ENCODE data around the gene ENHO. TPM values are rescaled to one million over a fixed set of nuclear protein-coding genes. Genes with fewer than 3 reads are reported as not detected.

Gene ENHO
- polyA plus RNA-seq, 3 donors: 2.3 to 3.2 (median 2.7) TPM

DNA sequence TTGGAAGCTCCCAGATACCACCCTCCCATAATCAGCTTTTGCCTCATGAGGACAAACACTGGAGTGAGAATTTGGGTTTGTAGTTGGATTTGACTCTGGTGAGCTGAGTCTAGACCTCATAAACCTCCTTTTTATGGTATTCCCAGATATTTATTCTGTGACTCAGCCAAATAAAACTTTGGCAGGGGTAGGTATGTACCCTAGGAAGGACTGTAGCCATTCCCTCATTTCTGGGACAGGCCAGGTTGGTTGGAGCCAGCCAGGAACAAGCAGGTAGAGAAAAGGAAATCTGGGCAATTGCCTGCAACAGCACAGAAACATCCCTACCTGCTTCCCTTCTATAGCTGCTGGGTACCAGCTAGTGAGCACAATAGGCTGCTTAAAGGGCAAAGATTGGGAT, 19.4 kb downstream of the ENHO start:
- Histone ChIP-seq H3K4me3 (replicated peaks in 1 of 3; ENCODE audit: low read depth in 2 of 3, low read length in 3 of 3) (no peak overlapping the region), H3K27me3 (ENCODE audit: control insufficient read depth in 2 of 2, insufficient read depth in 2 of 2, low read length in 2 of 2) (no peaks in the 10 kb centered on the region), H3K9me3 (replicated peaks in 1 of 2; ENCODE audit: control insufficient read depth in 1 of 2, insufficient read depth in 1 of 2, low read length in 2 of 2) (no peaks in the 10 kb centered on the region), H2AFZ (ENCODE audit: insufficient read depth, low read depth, low read length, poor library complexity, severe bottlenecking) (no peak overlapping the region), H3K27ac (ENCODE audit: low read depth in 1 of 2, low read length in 2 of 2) (no peak overlapping the region), H3K9ac (ENCODE audit: insufficient read depth, low read length, poor library complexity, severe bottlenecking) (no peak overlapping the region), H3K79me2 (ENCODE audit: insufficient read depth, low read length) (no peaks in the 10 kb centered on the region), H3K4me2 (replicated peaks; ENCODE audit: extremely low read depth, low read length, poor library complexity, severe bottlenecking) (no peak overlapping the region), H3K4me1 (ENCODE audit: control insufficient read depth in 1 of 2, insufficient read depth in 2 of 2, low read length in 2 of 2) (no peaks in the 10 kb centered on the region), H4K20me1 (ENCODE audit: insufficient read depth, low read length) (no peaks in the 10 kb centered on the region), H3K36me3 (replicated peaks in 1 of 2; ENCODE audit: control insufficient read depth in 1 of 2, insufficient read depth in 2 of 2, low read length in 2 of 2) (no peaks in the 10 kb centered on the region)
- intact Hi-C loops (cut with micrococcal nuclease): no loop called here
- H3K4me1 Mint-ChIP-seq: peaks cover 2% of the 10 kb centered on the region
- H3K27me3 Mint-ChIP-seq (ENCODE audit: low read depth in 3 of 3): peaks cover 3 to 8% (median 7%) of the 10 kb centered on the region in 3 donors
- TF ChIP-seq, protein P1, sequence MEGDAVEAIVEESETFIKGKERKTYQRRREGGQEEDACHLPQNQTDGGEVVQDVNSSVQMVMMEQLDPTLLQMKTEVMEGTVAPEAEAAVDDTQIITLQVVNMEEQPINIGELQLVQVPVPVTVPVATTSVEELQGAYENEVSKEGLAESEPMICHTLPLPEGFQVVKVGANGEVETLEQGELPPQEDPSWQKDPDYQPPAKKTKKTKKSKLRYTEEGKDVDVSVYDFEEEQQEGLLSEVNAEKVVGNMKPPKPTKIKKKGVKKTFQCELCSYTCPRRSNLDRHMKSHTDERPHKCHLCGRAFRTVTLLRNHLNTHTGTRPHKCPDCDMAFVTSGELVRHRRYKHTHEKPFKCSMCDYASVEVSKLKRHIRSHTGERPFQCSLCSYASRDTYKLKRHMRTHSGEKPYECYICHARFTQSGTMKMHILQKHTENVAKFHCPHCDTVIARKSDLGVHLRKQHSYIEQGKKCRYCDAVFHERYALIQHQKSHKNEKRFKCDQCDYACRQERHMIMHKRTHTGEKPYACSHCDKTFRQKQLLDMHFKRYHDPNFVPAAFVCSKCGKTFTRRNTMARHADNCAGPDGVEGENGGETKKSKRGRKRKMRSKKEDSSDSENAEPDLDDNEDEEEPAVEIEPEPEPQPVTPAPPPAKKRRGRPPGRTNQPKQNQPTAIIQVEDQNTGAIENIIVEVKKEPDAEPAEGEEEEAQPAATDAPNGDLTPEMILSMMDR (IDR thresholded peaks at IDR 0.05): no peak
- H3K27ac Mint-ChIP-seq: no peak overlapping the region
- H3K4me3 Mint-ChIP-seq: no peak overlapping the region
- no peak for DNase-seq
- H3K9me3 Mint-ChIP-seq: no peaks in the 10 kb centered on the region
- no peaks in the 10 kb centered on the region for H3K36me3 Mint-ChIP-seq

DNA sequence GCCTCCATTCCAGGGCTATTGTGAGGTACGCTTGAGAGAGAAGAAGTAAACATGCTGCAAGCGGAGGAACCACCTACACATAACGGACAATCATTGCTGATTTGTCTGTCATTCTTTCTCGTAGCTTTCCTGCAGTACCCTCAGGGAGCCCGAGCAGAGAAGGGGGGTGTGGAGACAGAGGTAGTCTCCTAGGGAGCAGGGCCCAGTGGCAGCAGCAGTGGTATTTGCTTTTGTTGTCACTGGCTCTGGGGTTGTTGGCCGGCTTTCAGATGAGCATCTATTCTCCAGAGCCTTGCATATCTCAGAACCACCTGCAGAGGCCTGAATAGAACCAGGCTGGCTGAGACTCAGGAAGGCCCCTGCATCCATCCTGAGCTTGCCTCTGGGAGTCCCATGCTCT, 19.9 kb downstream of the ENHO start:
- H4K20me1 ChIP-seq (ENCODE audit: insufficient read depth, low read length): no peaks in the 10 kb centered on the region
- H3K9me3 Mint-ChIP-seq: no peaks in the 10 kb centered on the region
- no peaks in the 10 kb centered on the region for H3K36me3 Mint-ChIP-seq
- intact Hi-C loops (cut with micrococcal nuclease): no loop called here
- no peak overlapping the region for H3K4me3 ChIP-seq (replicated peaks in 1 of 3; ENCODE audit: low read depth in 2 of 3, low read length in 3 of 3)
- no peak for DNase-seq
- H3K27me3 ChIP-seq (ENCODE audit: control insufficient read depth in 2 of 2, insufficient read depth in 2 of 2, low read length in 2 of 2): no peaks in the 10 kb centered on the region
- H3K27me3 Mint-ChIP-seq (ENCODE audit: low read depth in 3 of 3): peaks cover 3 to 8% (median 7%) of the 10 kb centered on the region in 3 donors
- no peaks in the 10 kb centered on the region for H3K79me2 ChIP-seq (ENCODE audit: insufficient read depth, low read length)
- 100% methylated on average over 1 of the region's 6 CpGs for WGBS (ENCODE audit: insufficient coverage)
- no peak overlapping the region for H3K27ac Mint-ChIP-seq
- H3K9ac ChIP-seq (ENCODE audit: insufficient read depth, low read length, poor library complexity, severe bottlenecking): no peak overlapping the region
- no peaks in the 10 kb centered on the region for H3K9me3 ChIP-seq (replicated peaks in 1 of 2; ENCODE audit: control insufficient read depth in 1 of 2, insufficient read depth in 1 of 2, low read length in 2 of 2)
- peaks cover 2% of the 10 kb centered on the region for H3K4me1 Mint-ChIP-seq
- no peak overlapping the region for H3K4me3 Mint-ChIP-seq
- no peaks in the 10 kb centered on the region for H3K4me1 ChIP-seq (ENCODE audit: control insufficient read depth in 1 of 2, insufficient read depth in 2 of 2, low read length in 2 of 2)
- no peaks in the 10 kb centered on the region for H3K36me3 ChIP-seq (replicated peaks in 1 of 2; ENCODE audit: control insufficient read depth in 1 of 2, insufficient read depth in 2 of 2, low read length in 2 of 2)
- TF ChIP-seq, protein P1 (IDR thresholded peaks at IDR 0.05): no peak
- no peak overlapping the region for H2AFZ ChIP-seq (ENCODE audit: insufficient read depth, low read depth, low read length, poor library complexity, severe bottlenecking)
- H3K27ac ChIP-seq (ENCODE audit: low read depth in 1 of 2, low read length in 2 of 2): no peak overlapping the region
- no peak overlapping the region for H3K4me2 ChIP-seq (replicated peaks; ENCODE audit: extremely low read depth, low read length, poor library complexity, severe bottlenecking)

All from CD14-positive monocyte (primary cell).